ENCODE data around the gene HDAC4. TPM values are rescaled to one million over a fixed set of nuclear protein-coding genes. Genes with fewer than 3 reads are reported as not detected.

Gene HDAC4
- total and polyA plus RNA-seq, 10 of the 15 experiments (the other 5 are each of a cell fraction or from before 2014, with no cell fraction given): 0.22 to 15.7 (median 4.8) TPM

- H3K4me2 ChIP-seq (ENCODE audit: control insufficient read depth, insufficient read depth): no peak overlapping the region
- BruUV-seq (replicated peaks): no TSS peak
- ChIA-PET RAD21 (ENCODE audit: unreplicated experiment) (no interaction called here), CTCF (interaction anchor here (0.7 kb wide), 1 partner anchor 77 kb away, joined by 3 read pairs; no protein-coding TSS in a partner anchor), SMC1A (ENCODE audit: uncharacterized antibody, unreplicated experiment) (no interaction called here), POLR2A (interaction anchor here (0.7 kb wide), 1 partner anchor 13 kb away, joined by 4 read pairs; no protein-coding TSS in a partner anchor)
- H3K79me2 ChIP-seq (ENCODE audit: control insufficient read depth, insufficient read depth, low read length): no peaks in the 10 kb centered on the region
- in situ Hi-C loops (cut with MboI): no loop called here
- no peak for FAIRE-seq
- no peaks in the 10 kb centered on the region; the same call in 2 of the 3 replicates for H3K9me3 ChIP-seq (replicated peaks; ENCODE audit: control insufficient read depth, insufficient read depth, low read length)
- H3K36me3 ChIP-seq (ENCODE audit: control insufficient read depth in 2 of 2, insufficient read depth in 2 of 2, low read length in 1 of 2): no peaks in the 10 kb centered on the region
- no peak overlapping the region for H3K4me3 ChIP-seq
- H3K27ac ChIP-seq (ENCODE audit: control insufficient read depth, insufficient read depth): no peak overlapping the region
- no peaks in the 10 kb centered on the region for H3K4me1 ChIP-seq (ENCODE audit: control insufficient read depth, insufficient read depth, low read length)
- peaks cover 3 to 6% of the 10 kb centered on the region in 2 experiments; a peak in 3 of 4 replicates for H3K27me3 ChIP-seq (replicated peaks in 1 of 2; ENCODE audit: control insufficient read depth in 2 of 2, insufficient read depth in 2 of 2, low read length in 1 of 2)
- no peak overlapping the region for H3K9ac ChIP-seq (ENCODE audit: control insufficient read depth, insufficient read depth, low read length)
- 20% methylated on average over 10 of the region's 11 CpGs for WGBS (ENCODE audit: insufficient coverage, insufficient replicate concordance, low lambda C conversion rate, missing lambda C conversion rate)
- intact Hi-C loops (cut with micrococcal nuclease; ENCODE audit: unreplicated experiment): no loop called here
- ATAC-seq: no peak
- H4K20me1 ChIP-seq (ENCODE audit: control insufficient read depth, insufficient read depth): no peaks in the 10 kb centered on the region
- no peak for DNase-seq (ENCODE audit: low read depth, low spot score)
- H2AFZ ChIP-seq (ENCODE audit: control insufficient read depth, low read depth, low read length): no peak overlapping the region
- TF ChIP-seq IRF3 (IDR thresholded peaks at IDR 0.05): no peak
- no peak for TF ChIP-seq EED (IDR thresholded peaks at IDR 0.05; ENCODE audit: low read depth)
- TF ChIP-seq POLR2AphosphoS5 (IDR thresholded peaks at IDR 0.05; ENCODE audit: low read length): no peak
- no peak for TF ChIP-seq ZBTB11 (CRISPR knock-in tag; IDR thresholded peaks at IDR 0.05)
- no peak for TF ChIP-seq RAD21 (IDR thresholded peaks at IDR 0.05; ENCODE audit: insufficient read depth, low read depth, low read length)
- no peak for TF ChIP-seq HDAC6 (IDR thresholded peaks at IDR 0.05; ENCODE audit: unreplicated experiment)
- TF ChIP-seq CREM (IDR thresholded peaks at IDR 0.05; ENCODE audit: low read depth): no peak
- TF ChIP-seq SIN3A (IDR thresholded peaks at IDR 0.05; ENCODE audit: low read depth, low read length): no peak
- TF ChIP-seq MLLT1 (IDR thresholded peaks at IDR 0.05): no peak
- no peak for TF ChIP-seq MTA2 (IDR thresholded peaks at IDR 0.05; ENCODE audit: low read depth)
- no peak for TF ChIP-seq BCLAF1 (IDR thresholded peaks at IDR 0.05)
- no peak for TF ChIP-seq ZNF207 (IDR thresholded peaks at IDR 0.05; ENCODE audit: borderline replicate concordance)
- no peak for TF ChIP-seq SRF (IDR thresholded peaks at IDR 0.05; ENCODE audit: low read depth in 2 of 2, low read length in 2 of 2)
These were observed 39.0 kb upstream of the HDAC4 start for GRCh38 chr2:239439754-239440315.

Data from GM12878 (cell line).